HPDE6-E6E7 (cell line): ENCODE measurements around the gene C13orf46.

ENCODE experiments used
- DNase-seq: peaks from one replicate; pipeline ENCODE4 v3.0.0; 2011; ENCODE audit warnings: missing footprints; ENCODE audit errors: extremely low spot score

The C13orf46 gene

DNA sequence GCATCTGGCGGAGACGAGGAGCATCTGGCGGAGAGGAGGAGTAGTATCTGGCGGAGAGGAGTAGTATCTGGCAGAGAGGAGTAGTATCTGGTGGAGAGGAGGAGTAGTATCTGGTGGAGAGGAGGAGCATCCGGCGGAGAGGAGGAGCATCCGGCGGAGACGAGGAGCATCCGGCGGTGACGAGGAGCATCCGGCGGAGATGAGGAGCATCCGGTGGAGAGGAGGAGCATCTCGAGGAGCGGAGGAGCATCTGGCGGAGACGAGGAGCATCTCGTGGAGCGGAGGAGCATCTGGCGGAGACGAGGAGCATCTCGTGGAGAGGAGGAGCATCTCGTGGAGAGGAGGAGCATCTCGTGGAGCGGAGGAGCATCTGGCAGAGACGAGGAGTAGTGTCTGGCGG is 18.6 kb downstream of the C13orf46 start:
- DNase-seq: no peak

DNA sequence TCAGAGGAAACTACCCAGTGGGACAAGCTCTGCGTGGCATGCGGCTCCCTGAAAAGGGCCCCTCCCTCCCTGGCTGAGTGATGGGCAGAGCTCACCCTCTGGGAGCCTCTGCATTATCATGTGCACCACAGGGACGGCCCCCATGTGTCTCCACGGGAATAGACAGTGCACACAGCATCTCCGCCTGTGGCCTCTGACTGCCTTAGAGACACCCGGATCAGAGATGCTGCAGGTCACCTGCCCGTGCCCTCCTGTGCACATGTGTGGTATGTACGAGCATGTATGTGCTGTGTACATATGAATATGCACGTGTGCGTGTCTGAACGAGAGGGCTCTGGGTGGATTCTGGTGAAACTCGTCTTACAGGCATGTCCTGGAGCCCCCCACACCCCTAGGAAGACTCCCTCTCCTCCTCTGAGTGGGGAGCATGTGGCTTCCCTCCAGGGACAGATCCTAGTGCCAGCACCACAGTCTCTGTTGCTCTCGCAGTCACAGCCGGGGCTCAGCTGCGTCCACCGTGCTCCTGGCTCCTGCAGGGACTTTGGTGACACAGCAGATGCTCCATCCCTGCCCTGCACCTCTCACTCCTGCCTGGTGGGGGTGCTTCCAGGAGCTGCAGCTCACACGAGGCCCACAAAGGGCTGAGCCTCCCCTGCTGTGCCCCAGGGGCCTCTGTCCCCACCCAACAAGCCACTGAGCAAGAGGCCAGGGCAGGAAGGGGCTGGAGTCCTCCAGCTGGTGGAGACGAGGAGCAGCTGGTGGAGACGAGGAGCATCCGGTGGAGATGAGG is 19.6 kb downstream of the C13orf46 start:
- no peak for DNase-seq

DNA sequence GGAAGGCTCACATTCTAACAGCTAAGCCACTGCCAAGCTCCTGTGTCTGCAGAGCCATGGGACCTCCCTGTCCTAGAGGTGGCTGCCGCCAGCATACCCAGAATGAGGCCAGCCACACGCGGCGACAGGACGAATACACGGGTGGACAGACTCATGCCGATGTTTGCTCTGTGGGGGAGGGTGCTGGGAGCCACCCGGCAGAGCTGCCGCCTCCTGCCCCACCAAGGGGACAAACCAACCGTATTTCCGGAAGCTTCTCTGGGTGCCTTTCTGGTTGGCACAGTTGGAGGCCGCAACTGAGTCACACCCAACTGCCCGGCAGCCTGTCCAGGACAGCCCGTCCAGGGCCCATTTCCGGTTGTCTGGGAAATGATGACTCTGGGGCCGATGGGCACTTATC is 20.3 kb downstream of the C13orf46 start:
- DNase-seq: no peak

DNA sequence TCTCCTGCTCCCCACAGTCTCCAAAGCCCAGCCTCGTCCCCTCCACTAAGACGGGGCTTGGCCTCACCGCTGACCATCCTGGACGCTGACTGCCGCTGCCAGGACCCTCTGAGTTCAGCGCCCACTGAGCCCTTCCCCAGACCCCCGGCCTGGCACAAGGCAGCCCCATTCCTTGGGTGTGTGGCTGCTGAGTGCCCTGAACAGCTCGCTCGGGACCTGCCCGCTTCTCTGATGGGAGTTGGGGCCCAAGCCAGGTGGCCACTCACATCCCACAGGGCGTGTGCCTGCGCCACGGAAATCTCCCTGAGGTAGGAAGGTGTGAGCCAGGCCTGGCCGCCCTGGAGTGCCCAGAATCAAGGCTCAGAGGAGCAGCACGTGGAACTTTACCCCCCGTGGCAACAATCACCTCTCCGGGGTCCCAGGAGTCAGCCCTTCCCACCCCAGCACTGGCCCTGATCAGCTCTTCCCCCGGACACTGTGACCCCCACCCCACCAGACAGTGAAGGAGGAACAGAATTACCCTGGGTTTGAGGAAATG is 20.8 kb downstream of the C13orf46 start:
- DNase-seq: no peak

DNA sequence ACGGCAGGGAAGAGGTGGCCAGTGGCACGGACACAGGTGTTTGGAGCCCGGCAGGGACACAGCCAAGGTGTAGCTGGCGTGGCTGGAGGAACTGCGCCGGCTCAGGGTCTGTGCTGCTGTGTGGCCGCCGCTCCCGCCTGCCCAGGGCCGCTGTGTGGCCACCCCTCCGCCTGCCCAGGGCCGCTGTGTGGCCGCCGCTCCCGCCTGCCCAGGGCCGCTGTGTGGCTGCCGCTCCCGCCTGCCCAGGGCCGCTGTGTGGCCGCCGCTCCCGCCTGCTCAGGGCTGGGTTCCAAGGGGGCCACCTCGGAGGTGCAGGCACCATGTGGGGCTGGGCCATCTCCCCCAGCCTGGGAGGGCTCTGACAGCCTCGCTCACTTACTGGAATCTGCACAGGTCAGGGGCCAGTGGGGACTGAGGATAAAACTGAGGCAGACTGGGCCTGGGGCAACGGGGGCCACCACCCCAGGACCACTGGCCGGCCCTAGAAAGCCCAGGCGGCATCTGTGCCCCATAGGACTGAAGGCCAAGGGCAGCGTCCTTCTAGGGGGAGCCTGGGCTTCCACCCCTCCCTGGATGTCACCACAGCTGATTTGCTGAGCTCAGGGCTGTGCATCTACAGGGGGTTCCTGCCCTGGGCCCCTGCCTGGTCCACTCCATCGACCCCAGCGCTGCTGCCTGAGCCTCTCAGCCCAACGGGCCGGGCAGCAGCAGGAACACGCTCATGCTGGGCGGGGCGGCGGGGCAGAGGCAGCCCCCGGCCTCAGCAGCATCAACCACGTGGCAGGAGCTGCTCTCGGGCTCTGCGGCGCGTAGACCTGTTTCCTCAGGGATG is 21.5 kb downstream of the C13orf46 start:
- DNase-seq: no peak

DNA sequence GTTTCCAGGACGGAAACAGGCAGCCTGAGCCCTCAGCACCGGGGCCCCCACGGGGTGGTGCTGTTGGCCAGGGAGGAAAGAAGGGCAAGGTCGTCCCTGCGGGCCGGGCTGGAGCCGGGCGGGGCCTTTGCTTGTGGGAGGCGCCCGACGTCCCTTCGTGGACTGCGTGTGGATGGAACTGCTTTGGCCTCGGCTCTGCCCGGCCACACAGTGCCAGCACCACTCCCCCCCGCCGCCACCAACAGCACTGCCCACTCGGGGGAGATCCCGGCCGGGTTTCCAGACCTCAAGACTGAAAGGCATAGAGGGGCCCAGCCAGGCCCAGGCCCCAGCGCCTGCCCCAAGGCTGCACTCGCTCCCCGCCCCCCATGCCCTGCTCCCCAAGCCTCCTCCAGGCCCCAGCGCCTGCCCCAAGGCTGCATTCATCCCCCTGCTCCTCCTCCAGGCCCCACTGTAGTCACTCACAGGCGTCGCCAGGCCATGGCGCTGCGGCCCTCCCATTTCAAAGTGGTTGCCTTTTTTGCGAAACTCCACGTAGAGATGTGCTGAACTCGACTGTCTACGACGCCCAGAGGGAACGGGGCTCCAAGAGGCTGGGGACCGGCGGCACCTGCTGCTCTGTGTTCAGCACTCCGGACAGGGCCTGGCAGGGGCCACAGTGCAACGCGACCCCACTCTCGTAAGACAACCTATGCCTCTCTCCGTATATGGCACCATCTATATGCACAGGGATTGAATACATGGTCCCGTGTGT is 22.5 kb downstream of the C13orf46 start:
- peak; percentile 88 for DNase-seq

DNA sequence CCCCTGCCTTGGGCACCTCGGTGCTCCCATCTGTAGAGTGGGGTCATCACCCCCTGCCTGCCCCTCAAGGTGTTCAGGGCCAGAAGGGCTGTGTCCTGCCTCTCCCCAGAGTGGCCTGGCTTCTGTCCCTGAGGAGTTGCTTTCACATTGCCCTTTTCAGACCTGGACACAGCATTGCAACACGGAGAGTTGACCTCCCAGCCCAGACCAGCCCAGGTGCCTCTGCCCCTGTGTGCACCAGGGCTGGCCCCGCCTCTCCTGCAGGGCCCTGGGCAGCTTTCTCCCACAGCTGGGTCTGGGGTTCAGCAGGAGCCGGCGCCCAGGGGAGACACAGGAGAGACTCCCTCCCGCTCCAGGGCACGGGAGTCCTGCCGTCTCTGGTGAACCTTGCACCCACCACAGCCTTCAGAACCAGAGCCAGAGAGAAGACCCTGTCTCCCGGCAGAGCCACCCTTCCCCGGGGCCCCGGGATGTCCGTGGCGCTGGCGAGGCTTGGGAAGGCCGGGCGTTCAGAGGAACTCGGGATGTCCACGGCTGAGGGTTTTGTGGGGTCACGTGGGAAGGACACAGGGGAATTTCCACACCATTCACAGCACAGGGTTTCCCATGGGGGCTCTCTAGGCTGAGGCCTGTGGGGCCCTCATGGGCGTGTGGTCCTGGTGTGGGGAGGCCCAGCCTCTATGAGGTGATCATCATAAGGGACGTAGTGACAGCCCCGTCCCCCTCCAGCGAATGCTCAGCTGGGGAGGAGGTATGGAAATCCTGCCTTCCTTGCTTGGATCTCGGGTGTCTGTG is 23.2 kb downstream of the C13orf46 start:
- DNase-seq: no peak

DNA sequence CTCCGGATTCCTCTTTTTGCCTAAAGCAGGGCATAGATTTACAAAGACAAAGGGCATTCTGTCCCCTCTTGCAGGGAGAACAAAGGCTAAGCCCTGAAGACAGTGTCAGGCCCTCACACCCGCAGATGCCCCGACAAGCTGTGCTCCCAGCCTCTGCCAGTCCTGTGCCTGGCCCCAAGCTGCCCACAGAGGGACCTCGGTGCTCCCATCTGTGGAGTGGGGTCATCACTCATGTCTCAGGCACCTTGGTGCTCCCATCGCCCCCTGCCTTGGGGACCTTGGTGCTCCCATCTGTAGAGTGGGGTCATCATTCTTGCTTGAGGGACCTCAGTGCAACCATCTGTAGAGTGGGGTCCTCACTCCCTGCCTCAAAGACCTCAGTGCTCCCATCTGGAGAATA is 24.3 kb downstream of the C13orf46 start:
- DNase-seq: no peak

DNA sequence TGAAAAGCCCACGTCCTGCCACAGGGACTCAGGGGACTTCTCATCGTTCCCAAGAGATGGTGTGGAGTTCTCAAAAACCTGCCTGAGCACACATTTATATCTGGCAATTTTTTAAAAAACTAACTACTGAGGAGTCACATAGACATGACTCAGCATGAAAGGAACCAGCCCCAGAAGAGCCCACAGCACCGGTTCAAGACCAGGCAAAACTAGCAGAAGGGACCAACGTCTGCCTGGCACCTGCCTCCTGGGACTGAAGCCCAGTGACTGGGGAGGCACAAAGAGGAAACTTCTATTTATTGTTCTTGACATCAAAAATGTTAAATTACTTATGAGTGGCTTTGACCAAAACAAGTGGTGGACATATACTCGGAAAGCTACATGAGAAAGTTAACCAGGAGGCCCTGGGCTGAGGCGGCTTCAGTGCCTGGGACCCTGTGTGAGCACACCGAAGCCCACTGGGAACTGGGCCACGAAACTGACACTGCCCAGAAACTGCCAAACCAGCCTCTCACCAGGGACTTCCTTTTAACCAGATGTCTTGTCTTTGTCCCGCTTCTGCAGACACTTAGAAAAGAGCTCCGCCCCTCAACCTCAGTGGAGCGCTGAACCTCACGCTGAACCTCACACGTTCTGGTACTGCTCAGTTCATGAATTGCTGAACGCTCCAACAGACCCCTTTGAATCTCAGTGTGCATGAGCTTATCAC is 25.7 kb downstream of the C13orf46 start:
- DNase-seq: no peak

DNA sequence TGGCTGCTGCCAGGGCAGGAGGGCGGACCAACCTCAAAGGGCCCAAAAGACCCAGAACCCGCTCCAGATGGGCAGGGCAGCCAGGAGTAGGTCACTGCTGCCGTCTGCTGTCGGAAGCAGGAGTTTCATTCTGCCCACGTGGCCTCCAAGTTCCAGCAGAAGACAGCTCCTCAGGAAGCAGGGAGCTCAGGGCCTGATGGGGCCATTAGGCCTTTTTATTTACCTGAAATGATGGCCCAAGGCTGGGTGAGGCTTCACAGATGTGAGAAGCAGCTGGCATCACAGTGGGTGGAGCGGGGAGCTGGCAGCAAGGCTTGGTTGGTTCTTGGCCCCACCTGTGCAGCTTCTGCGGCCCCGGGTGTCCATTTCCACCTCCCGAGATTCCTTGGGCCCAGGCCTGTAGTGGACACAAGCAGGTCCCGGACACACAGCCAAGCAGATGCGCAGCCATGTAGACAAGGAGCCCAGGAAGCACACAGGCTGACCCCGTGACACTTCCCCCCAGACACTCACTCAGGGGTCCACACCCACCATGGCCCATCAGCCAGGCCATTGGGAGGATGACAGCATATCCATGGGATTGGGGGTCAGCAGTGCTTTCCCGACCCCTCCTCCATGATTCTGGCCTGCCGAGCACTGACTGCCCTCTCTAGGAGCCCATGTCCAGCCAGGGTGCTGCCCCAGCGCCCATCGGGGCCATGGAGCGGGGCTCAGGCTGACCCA is 26.4 kb downstream of the C13orf46 start:
- DNase-seq: peak; percentile 74

DNA sequence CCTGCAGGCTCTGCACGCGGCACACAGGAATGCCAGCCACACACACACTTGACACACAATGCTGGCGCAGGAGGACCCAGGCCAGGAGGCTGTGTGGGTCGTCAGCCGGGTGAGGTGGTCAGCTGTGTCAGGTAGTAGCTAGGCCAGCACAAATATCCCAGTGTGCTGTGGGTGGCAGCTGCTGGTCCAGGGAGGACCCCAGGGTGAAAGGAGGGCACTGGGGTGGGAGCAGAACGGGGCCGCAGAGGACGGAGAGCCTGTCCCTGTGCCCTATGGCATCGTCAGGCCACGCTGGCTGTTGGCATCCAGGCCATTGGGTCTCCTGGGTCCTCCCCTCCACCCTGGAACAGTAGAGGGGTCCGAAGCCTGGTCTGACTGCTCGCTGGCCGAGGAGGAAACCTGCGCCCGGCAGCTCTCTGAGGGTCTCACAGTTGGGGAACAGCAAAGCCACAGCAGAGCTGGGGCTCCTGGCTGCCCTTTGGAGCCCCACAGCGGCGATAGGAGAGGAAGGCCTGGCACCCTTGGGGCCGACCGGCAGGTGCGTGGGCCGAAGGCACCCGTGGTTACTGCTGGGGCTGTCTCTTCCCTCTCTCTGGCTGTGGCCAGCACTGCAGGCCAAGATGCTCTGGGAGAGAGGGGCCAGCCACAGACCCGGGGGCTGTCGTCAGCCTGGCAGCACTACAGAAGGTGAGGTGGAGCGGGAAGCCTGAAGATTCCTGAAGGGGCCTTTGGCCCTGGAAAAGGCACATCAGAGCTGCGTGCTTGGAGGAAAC is 27.3 kb downstream of the C13orf46 start:
- DNase-seq: no peak

DNA sequence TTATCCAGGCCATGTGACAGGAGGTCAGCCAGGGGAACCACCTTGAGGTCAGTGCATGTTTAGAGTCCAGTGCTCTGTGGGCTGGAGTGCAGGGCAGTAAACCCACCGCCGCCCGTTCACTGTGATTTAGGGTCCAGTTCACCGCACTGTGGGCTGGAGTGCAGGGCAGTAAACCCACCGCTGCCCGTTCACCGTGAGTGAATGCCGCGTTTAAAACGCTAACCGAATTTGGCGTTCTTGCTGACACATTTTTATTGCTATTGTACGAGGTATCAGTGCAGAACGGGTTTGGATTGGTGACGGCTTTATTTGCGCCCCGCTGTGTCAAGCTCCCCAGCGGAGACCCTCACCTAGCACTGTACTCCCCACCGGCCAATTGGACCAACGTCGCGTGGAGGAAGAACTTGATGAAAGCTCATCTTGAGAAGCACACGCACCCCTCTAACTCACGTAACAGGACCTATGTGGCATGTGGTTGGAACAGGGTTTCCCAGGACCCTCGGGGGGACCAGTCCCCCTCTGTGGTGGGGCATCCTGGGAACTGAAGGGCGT is 27.9 kb downstream of the C13orf46 start:
- no peak for DNase-seq

DNA sequence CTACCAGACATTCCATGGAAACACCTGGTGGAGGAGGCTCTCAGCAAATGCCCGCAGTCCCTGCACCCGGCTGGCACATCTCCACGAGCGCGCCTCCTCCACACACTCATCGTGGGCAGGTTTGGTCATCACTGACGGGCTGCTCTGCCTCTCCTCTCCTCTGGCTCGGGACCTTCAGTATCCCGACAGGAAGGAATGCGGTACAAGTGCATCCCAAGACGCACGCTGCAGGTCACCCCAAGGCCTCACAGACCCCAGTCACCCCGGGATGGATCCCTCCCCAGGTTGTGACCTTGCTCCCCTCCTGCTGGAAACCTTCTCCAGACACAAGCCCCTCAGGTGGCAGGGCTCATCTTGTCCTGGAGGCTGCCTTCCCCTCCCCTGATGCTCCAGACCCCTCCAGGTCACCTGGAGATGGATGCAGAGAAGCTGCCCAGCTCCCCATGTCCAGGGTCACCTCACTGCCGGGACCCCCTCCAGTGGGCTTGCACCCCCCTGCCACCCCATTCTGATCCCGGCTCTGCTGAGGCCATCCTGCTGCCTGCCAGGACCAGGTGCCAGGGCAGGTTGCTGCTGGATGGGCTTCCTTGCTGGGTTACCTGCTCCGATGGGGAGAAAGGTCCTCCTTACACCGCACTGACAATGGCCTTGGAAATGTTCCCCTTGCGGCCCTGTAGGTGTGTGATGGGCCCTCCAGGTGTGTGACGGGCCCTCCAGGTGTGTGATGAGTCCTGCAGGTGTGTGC is 29.9 kb downstream of the C13orf46 start:
- no peak for DNase-seq

DNA sequence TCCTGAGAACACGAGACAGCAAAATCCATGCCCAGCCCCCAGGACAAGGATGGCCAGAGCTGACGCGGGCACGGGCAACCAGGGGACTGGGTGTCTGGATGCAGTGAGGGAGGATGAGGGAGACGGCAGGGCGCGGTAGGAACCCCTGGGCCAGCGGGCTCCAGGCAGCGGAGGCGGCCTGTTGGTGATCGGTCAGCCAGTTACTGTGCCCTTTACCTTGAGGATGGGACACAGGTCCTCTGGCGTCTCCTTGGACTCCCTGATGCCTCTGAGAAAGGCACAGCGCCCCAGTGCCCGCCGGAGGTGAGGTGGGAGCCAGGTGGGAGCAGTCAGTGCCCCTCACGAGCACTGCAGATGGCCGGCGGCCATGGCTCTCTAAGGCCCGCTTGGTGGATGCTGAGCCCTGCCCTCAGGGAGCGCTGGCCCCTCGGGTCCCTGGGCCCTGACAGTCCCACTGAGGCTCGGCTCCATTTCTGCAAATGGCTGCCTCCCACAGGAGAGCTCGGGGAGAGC is 31.2 kb downstream of the C13orf46 start:
- DNase-seq: no peak

DNA sequence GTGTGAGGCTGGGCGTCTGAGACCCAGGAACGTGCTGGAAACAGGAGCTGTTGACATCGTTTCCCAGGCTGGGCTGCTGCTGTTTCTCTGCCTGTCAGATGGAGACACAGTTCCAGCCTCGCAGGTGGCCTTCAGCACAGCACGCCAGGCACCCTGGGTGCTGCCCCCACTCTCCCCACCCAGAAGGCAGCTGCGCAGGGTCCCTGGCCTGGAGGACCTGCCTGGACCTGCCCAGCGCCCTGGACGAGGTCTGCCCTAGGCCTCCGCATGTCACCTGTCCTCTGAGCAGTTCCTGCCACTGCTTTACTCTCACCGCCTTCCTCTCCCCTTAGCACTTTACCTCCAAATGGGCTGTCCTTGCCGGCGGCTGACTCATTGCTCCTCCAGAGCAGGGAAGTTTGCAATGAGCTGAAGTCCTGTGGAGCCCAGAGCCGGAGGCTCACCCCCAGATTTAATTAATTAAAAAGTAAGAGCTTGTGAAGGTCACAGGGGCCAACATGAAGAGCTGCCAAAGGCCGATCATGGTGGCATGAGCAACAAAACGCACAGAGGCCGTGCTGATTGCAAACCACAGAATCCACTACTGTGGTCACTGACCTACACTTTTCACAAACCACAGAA is 32.2 kb downstream of the C13orf46 start:
- DNase-seq: peak; percentile 67

DNA sequence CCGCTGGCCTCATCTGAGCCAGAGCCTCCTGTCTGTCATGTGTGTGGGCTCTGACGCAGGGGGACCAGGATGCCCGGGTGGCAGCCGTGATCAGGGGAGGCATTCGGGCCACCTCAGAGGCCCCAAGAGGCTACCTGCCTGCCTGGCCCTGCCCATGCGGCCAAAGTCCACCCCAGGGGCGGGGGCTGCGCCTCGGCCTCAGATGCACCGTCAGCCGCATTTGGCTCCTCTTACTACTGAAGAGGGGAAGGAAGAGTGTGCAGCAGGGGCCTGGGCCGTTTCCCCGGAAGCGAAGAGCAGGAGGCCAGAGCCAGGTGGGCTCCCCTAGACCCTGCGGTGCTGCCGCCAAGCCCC is 34.0 kb downstream of the C13orf46 start:
- DNase-seq: no peak

DNA sequence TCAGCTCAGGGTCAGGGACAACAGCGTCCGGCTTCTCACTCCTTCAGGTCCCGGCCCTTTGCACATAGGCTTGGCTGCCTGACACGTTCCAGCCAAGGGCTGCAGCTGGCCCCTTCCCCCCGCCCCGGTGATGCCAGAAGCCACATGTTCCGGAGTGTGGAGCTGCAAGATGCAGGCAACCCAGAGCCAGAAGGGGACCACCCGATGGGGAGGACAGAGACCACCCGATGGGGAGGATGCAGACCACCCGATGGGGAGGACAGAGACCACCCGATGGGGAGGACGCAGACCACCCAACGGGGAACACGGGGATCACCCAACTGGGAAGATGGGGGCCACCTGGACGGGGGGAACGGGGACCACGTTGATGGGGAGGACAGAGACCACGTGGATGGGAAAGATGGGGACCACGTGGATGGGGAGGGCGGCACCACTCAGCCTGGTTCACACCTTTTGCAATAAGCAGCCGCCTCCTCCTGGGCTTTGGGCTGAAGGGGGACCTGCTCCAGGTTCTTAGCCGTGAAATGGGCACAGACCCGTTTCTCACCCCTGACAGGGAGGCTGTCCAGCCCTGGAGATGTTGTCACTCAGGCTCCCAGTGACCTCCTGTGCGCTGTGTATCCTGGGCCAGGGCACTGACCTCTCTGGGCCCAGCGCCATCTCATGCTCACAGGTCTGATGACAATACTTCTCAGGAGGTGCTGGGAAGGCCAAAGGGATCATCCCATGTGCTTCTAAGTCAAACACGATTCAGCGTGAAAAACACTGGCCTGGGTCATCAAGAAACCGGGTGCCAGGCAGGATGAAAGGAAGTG is 34.5 kb downstream of the C13orf46 start:
- DNase-seq: no peak
